T47D (cell line): ENCODE data around the gene SPATS2L.

ENCODE experiments used
- DNase-seq, 2 experiments: peaks; one replicate each; pipeline versions ENCODE4 v3.0.0 to v3.0.0-alpha.2; 2011 to 2012; ENCODE audit warnings: low read depth in 1 of 2, low spot score in 1 of 2
- JUND ChIP-seq: IDR thresholded peaks from 2 replicates; pipeline ENCODE4 v1.6.1; 2012; ENCODE audit warnings: low read depth
- in situ Hi-C: cut with HindIII; loops from 2 replicates; pipeline ENCODE4 v1.10.0; 2016; ENCODE audit warnings: low sequenced_read_pairs, low pct_unique_long_range_greater_than_20kb

SPATS2L gene

DNA sequence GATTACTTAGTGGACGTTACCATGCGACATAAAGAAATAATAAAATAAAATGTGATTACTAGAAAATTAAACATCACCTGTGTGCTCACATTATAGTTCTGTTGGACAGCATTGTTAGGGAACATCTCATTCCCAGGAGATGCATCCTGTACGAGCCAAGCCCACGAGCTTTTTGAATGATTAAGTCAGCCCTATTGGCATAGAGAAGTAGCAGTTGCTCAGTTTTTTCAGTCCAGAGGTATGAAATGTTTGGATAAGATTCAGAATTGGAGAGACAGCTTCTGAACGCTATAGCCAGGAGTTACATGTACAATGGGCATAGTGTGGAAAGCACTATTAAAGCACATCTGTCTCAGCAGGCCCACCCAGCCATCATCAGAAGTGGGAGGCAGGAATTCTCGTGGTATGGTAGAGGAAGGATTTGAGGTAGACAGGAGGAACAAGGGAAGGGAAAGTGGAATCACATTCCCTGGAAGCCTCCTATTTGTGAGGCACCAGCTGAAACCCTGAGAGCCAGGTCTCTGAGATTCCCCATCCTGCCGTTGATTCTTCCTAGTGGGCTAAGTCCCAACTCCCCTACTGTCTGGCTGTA lies 8.6 kb downstream of the SPATS2L start:
- no peak for TF ChIP-seq JUND
- no peak for DNase-seq

DNA sequence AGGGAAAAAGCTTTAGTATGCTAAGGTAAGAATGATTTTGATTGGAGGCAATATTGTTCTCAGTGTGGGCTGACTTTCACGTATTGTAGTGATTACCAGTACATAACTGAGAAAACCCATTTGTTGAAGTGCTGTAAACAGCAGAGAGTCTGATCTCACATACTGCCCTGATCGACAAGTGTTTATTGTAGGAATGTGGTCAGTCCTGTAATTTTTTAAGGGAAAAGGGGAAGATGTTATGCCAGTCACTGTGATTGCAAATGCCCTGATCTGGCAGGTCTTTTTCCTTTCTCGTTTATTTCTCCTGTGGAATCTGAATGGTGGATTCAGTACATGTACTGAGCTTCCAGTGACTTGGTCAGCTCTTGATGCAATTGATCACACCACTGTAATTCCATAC lies 11.5 kb downstream of the SPATS2L start:
- no peak for DNase-seq
- in situ Hi-C loops, result no loop called here

More for the DNA sequence above, 8.6 kb downstream of the SPATS2L start:
- in situ Hi-C loops, result no loop called here

DNA sequence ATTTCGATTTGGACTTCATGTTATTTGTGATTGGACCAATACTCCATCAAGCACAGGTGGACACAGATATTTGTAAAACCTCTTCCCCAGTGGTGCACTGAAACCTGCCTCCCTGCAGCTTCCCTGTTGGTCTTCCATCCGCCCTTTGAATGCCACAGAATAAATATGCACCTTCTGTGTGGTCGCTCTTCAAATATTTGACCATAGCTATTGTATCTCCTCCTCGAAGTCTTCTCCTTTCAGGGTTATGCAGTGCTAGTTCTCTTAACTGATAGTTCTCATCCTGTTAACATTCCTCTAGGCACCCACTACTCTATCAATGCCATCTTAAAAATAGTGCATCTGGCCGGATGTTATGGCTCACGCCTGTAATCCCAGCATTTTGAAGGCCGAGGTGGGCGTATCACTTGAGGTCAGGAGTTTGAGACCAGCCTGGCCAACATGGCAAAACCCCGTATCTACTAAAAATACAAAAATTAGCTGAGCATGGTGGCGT lies 12.5 kb downstream of the SPATS2L start:
- DNase-seq, result no peak
- in situ Hi-C loops, result no loop called here
- TF ChIP-seq JUND, result no peak

More for the DNA sequence above, 11.5 kb downstream of the SPATS2L start:
- TF ChIP-seq JUND, result no peak

DNA sequence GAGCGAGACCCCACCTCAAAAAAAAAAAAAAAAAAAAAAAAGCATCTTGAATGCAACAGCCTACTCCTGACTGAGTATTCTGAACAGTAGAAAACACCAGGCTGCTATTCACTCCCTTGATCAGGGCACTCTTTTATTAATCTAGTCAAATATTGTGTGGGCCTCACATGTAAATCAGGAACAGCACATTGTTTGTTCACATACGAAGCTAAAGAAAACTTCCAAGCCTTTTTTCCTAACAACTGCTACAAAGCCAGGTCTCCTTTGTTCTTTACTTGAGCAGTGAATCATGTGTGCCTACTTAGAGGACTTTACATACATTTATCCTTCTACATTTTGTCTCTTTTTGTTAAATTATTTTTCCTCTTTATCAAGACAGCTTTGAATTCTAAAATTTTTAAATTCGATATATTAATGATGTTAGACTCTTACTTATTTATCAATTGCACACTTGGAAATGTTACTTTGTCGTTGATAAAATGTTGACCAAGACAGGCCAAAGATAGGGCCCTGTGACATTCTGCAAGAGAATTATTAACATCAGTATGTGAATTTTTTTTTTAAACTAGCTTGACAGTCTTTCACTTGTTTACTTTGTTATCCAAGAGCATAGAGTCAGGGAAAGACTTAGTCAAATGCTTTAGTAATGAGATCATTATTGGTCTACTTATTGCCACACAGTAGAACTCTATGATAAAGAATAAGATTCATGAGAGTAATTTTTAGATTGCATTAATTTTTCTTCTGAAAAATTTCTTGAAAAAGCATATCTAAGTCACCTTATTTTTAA lies 13.2 kb downstream of the SPATS2L start:
- in situ Hi-C loops, result no loop called here
- no peak for DNase-seq
- TF ChIP-seq JUND, result no peak

DNA sequence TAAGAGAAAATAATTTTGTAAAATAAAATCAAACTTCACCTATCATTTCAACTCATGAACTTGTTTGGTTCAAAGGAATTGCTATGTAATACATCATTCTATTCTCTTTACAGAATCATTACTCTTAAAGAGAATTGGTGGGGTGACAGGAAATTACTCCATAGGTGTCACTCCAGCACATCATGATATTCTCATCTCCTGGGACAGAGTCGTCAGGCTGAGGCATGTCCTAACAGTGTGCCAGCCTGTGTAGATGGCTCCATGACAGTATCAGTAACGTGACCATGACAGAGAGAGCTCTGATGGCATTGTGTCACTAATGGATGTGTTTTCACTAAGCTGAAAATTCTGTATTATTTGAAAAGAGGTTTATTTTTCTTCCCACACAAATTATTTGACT lies 13.9 kb downstream of the SPATS2L start:
- in situ Hi-C loops, result no loop called here
- no peak for TF ChIP-seq JUND
- no peak for DNase-seq

DNA sequence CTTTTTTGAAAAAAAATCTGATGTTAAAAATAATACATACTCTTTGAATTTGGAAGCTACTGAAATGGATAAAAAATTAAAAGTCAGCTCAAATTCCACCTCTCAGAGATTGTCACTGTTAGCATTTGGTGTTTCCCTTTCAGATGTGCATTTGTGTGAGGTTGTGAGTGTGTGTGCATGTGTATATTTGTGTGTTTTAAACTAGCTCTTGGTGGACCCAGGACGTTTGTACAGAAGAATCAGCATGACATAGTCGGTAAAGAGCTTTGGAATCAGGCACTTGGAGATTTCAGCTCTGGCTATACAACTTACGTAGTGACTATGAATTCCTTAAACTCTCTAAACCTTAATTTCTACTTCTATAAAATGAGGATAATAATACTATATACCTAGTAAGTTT lies 14.5 kb downstream of the SPATS2L start:
- no peak for DNase-seq
- no peak for TF ChIP-seq JUND
- in situ Hi-C loops, result no loop called here

DNA sequence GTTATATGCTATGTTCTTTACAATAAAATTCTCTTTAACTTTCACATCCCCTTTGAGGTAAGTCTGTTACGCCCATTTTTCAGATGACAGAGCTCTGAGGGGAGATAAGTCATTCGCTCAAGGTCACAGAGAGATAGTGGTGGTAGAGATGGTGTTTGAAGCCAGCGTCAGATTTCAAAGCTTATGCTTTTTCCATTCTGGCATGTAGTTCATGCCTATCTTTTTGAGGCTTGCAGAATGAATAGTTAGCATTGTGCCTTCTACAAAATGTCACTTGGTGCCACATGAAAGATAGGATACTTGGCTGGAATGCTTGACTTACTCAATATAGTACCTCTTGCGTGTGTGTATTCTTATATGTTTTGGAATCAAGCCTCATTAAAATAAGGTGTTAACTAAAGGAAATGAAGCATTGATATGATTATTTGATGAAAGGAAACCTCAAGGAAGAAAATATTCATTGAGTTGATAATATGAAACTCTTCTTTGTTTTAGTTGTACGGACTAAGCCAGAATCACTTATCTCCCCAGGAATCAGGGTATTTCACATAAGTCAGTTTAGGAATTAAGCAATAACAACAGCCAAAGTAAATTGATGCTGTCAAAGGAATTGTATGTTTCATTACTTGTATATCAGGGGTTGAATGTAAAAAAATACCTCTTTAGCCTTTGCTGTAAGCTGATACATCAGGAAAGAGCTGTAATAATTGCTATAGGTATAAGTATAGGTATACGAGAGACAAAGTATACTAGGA lies 15.5 kb downstream of the SPATS2L start:
- no peak for TF ChIP-seq JUND
- DNase-seq, result no peak
- in situ Hi-C loops, result no loop called here

DNA sequence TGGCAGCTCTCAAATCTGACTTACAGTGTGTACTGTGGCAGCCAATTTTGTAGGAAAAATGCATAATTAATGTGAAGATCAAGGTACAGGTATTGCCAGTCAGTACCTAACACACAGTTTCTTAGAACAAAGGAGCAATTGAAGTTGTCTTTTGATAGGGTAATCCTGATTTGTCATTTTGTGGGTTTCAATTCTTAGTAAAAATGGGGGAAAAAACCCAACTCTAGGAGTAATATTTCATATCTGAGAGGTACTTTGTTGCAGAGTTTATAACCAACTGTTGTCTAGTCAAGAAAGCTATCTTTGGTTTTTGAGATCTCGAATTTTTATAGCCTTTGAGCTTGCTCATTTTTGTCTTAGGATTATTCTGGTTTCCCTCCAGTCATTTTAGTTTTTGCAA lies 16.1 kb downstream of the SPATS2L start:
- in situ Hi-C loops, result no loop called here
- DNase-seq, result no peak
- TF ChIP-seq JUND, result no peak

DNA sequence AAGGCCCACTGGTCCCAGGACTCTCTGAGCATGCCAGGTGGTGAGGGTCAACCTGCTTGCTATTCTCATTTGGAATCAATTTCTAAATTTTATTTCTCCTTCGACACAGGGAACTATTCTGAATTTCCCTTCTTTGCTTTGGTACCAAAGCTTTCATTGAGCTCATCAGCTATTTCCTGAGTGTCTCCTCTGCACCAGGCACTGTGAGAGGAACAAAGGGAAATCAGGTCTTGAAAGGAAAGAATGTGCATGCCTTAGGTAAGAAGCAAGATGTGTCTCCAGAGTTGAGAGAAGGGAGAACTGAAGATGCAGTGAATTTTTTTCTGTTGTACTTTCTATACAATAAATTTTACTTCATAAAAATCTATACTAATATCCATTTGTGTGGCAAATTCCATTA lies 17.9 kb downstream of the SPATS2L start:
- in situ Hi-C loops, result no loop called here
- no peak for TF ChIP-seq JUND
- no peak for DNase-seq

DNA sequence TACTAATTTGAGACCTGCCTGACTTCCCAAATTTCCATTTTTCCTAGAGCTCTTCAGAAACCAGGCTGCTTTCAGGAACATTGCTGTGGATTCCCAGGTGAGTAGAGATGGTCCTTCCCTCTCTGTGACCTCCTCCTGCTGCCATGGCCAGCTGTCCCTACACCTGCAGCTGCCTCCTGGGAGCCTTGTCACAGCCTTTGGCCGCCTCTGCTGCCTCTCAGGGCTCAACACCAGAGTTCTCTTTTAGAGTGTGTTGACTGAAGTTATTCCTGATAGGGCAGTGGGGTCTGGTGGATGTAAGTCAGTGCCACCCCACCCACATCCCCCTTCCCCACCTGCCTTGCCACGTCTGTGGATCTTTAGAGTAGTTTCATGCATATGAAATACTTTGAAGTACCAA lies 22.9 kb downstream of the SPATS2L start:
- DNase-seq, result no peak
- in situ Hi-C loops, result no loop called here
- TF ChIP-seq JUND, result no peak

DNA sequence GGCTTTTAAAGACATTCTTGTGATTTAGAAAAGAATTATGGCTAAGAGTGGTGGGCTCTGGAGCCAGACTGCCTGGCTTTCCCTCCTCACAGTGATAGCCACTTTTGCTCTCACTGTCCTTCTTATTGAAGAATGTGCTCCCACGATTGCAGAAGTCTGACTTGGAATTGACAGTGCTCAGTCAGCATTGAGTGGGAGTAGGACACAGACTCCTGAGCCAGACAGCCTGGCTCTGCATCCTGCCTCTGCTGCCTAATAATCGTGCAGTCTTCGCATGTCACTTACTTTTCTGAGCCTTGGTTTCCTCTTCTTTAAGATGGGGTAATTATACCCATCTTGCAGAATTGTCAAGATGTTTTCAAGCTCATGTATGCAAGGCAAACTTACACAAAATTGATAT lies 23.3 kb downstream of the SPATS2L start:
- no peak for TF ChIP-seq JUND
- DNase-seq, result no peak
- in situ Hi-C loops, result no loop called here

DNA sequence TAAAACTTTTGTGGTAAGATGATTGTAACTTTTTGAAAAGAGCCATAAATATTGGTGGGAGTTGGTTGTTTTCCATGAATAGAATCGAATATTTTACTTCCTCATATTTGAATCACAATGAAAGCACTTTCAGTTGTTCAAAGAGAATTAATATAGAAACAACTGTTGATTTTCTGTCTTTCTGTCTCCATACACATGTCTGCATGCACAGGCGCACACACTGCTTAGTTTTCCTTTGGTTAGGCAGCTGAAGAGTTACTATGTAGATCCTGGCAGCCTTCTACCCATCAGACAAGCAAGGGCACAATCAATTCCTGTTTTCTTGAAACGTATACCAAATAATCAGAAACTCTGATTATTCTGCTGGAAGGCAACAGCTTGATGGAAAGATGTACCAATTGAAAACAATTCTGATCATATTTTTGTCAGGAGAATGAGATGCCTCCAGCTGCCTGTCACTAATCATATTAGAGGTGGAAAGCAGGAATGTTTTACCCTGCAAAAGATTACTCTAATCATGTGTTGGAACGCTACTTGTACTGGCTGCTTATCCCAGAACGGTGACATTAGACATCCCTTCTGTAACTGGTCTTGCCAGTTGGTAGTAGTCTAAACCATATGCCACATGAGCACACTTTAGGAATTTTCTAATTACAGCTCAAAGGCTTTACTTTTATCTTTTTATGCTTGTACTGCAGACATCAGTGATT lies 24.0 kb downstream of the SPATS2L start:
- no peak for DNase-seq
- in situ Hi-C loops, result no loop called here
- no peak for TF ChIP-seq JUND
